GM13976 (cell line): ENCODE data around the gene HECW1.

Source experiments
- DNase-seq: peaks from one replicate; pipeline ENCODE4 v3.0.0; 2012; ENCODE audit warnings: low spot score
- CTCF ChIP-seq: IDR thresholded peaks from 2 replicates; pipeline ENCODE4 v1.5.1; 2012; ENCODE audit warnings: borderline replicate concordance, mild to moderate bottlenecking; ENCODE audit not compliant: insufficient read depth; ENCODE audit errors: extremely low read depth, missing control alignments, control extremely low read depth
- in situ Hi-C: fragments of 300-500 bp; cut with MboI; formaldehyde crosslinking; loops from one replicate; pipeline ENCODE4 v1.12.0; 2022; ENCODE audit warnings: low sequenced_read_pairs, mixed read lengths, inconsistent platforms; ENCODE audit not compliant: unreplicated experiment

HECW1 gene

GRCh38 chr7:43502941-43503340 lies 390.5 kb downstream of the HECW1 start:
- DNase-seq = no peak
- in situ Hi-C loops = no loop called here
- TF ChIP-seq CTCF = no peak

GRCh38 chr7:43505412-43505811 lies 393.0 kb downstream of the HECW1 start:
- no peak for DNase-seq
- in situ Hi-C loops = no loop called here
- TF ChIP-seq CTCF = no peak

- in situ Hi-C loops = no loop called here
- no peak for TF ChIP-seq CTCF
- no peak for DNase-seq
Measured at GRCh38 chr7:43506460-43506859, 394.0 kb downstream of the HECW1 start.

- TF ChIP-seq CTCF = no peak
- in situ Hi-C loops = no loop called here
- DNase-seq = no peak
Measured at GRCh38 chr7:43508461-43508860, 396.0 kb downstream of the HECW1 start.

GRCh38 chr7:43509906-43510305 lies 397.5 kb downstream of the HECW1 start:
- no peak for DNase-seq
- in situ Hi-C loops = no loop called here
- TF ChIP-seq CTCF = no peak

GRCh38 chr7:43511029-43511428 lies 398.6 kb downstream of the HECW1 start:
- DNase-seq = no peak

More at GRCh38 chr7:43511029-43511428, 398.6 kb downstream of the HECW1 start:
- in situ Hi-C loops = no loop called here
- no peak for TF ChIP-seq CTCF
